ENCODE measurements around the gene RIPK4. TPM values are rescaled to one million over a fixed set of nuclear protein-coding genes. Genes with fewer than 3 reads are reported as not detected.

The RIPK4 gene
- total and polyA plus RNA-seq, 3 experiments from 2014 or later = 0.18 TPM; not detected in 2

DNA sequence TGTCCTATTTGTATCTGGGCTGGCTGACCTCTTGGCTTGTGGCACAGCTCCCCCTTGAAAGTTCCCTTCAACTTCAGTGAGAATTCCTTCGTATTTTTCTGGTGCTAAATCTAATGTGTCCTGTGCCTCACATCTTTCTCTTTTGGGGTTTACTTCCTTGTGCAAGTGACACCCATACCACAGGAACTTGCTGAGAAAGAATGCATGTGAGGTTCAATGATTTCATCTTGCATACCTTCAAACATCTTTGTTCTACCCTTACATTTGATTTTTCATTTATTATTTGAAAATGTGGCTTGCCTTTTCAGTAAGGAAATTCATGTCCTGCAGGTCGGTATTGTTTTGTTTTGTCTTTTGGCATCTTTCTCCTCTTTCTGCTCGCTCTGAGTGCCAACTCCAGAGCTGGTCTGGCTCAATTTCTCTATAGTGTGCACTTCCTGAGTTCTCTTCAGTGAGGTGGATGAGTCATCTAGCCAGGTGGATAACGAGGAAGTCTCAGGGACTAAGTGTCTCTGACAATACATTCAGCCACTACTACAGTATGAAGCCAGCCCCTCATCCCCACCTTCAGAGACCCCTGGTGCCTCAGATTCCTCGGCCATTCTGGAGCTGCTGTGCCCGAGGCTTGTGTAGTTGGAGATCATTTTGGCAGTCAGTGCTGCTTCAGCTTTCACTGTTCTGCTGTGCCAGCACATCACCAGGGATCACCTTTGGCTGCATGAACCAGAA is 59.5 kb downstream of the RIPK4 start:
- peak overlapping the region in 1 of 8 donors; percentile 12 for H3K27ac Mint-ChIP-seq
- CTCF ChIA-PET = no interaction called here

DNA sequence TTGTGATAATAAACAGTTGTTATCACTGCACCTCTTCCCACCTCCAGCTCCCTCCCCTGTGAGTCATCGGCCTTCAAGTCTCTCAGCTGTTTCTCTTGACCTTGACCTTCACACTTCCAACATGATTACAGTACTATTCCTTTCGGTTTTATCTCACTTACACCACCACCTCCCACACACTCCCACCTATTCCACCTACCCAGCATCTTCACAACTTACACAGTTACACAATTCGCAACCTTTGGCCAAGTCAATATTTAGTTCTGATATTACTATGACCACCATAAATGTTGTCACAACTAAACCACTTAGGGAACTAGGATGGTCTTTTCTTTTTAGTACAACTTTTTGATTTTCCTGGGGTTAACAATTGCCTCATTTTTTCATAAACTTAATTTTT is 60.2 kb downstream of the RIPK4 start:
- Histone ChIP-seq H3K4me3 (ENCODE audit: low read length) (no peak overlapping the region), H3K27me3 (ENCODE audit: insufficient read depth, low read length, poor library complexity, severe bottlenecking) (no peaks in the 10 kb centered on the region), H3K36me3 (ENCODE audit: insufficient read depth, low read length) (no peaks in the 10 kb centered on the region), H3K9me3 (ENCODE audit: low read length) (no peaks in the 10 kb centered on the region), H3K4me1 (ENCODE audit: insufficient read depth, low read length) (no peaks in the 10 kb centered on the region), H3K27ac (ENCODE audit: low read depth, low read length) (no peak overlapping the region)
- Mint-ChIP-seq H3K36me3 (no peaks in the 10 kb centered on the region), H3K27ac (no peak overlapping the region), H3K9me3 (peaks cover 0 to 5% (median 3%) of the 10 kb centered on the region in 5 donors), H3K4me3 (no peak overlapping the region), H3K4me1 (no peaks in the 10 kb centered on the region), H3K27me3 (peaks cover 23 to 66% of the 10 kb centered on the region in 2 donors)
- DNase-seq = no peak
- ChIA-PET POLR2A (no interaction called here), CTCF (no interaction called here)

More for the DNA sequence above, 59.5 kb downstream of the RIPK4 start:
- no peak overlapping the region for H3K27ac ChIP-seq (ENCODE audit: low read depth, low read length)
- Mint-ChIP-seq H3K27me3 (peaks cover 25 to 66% of the 10 kb centered on the region in 2 donors), H3K9me3 (peaks cover 0 to 5% (median 3%) of the 10 kb centered on the region in 5 donors), H3K4me3 (no peak overlapping the region), H3K36me3 (no peaks in the 10 kb centered on the region), H3K4me1 (no peaks in the 10 kb centered on the region)
- peaks cover 3% of the 10 kb centered on the region for H3K27me3 ChIP-seq (ENCODE audit: insufficient read depth, low read length, poor library complexity, severe bottlenecking)
- no peak for DNase-seq
- H3K9me3 ChIP-seq (ENCODE audit: low read length) = no peaks in the 10 kb centered on the region
- POLR2A ChIA-PET = no interaction called here
- no peak overlapping the region for H3K4me3 ChIP-seq (ENCODE audit: low read length)
- no peaks in the 10 kb centered on the region for H3K4me1 ChIP-seq (ENCODE audit: insufficient read depth, low read length)
- H3K36me3 ChIP-seq (ENCODE audit: insufficient read depth, low read length) = no peaks in the 10 kb centered on the region

DNA sequence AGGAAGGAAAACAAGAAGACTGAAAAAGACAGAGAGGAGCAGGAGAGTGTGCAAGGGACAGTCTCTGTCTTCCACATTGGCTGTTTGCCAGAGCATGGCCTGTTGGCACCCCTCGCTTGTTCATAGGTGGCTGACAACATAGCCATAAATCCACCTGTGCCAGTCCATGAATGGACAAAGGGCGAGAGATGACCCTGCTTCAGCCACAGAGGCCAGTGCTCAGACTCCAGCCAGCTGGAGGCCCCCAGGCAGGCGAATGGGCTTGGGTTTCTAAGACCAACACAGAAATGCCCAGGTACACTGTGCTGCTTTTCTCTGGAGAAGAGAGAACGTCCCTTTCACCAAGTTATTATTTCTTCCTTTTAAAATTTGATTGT is 60.6 kb downstream of the RIPK4 start:
- H3K9me3 Mint-ChIP-seq = peaks cover 0 to 5% (median 3%) of the 10 kb centered on the region in 5 donors
- ChIA-PET CTCF (no interaction called here), POLR2A (no interaction called here)
- no peaks in the 10 kb centered on the region for H3K4me1 ChIP-seq (ENCODE audit: insufficient read depth, low read length)
- H3K9me3 ChIP-seq (ENCODE audit: low read length) = no peaks in the 10 kb centered on the region
- H3K4me3 ChIP-seq (ENCODE audit: low read length) = no peak overlapping the region
- no peak for DNase-seq
- no peaks in the 10 kb centered on the region for H3K27me3 ChIP-seq (ENCODE audit: insufficient read depth, low read length, poor library complexity, severe bottlenecking)
- no peaks in the 10 kb centered on the region for H3K36me3 Mint-ChIP-seq
- no peak overlapping the region for H3K27ac ChIP-seq (ENCODE audit: low read depth, low read length)
- no peaks in the 10 kb centered on the region for H3K36me3 ChIP-seq (ENCODE audit: insufficient read depth, low read length)
- H3K4me3 Mint-ChIP-seq = no peak overlapping the region
- H3K27ac Mint-ChIP-seq = no peak overlapping the region
- H3K27me3 Mint-ChIP-seq = peaks cover 23 to 62% of the 10 kb centered on the region in 2 donors
- no peaks in the 10 kb centered on the region for H3K4me1 Mint-ChIP-seq

GRCh38 chr21:41705546-41706262 is 61.1 kb downstream of the RIPK4 start:
- peaks cover 0 to 5% (median 3%) of the 10 kb centered on the region in 5 donors for H3K9me3 Mint-ChIP-seq
- peaks cover 20 to 63% of the 10 kb centered on the region in 2 donors for H3K27me3 Mint-ChIP-seq
- no peaks in the 10 kb centered on the region for H3K36me3 Mint-ChIP-seq
- POLR2A ChIA-PET = no interaction called here
- no peaks in the 10 kb centered on the region for H3K27me3 ChIP-seq (ENCODE audit: insufficient read depth, low read length, poor library complexity, severe bottlenecking)
- no peaks in the 10 kb centered on the region for H3K4me1 ChIP-seq (ENCODE audit: insufficient read depth, low read length)
- no peaks in the 10 kb centered on the region for H3K4me1 Mint-ChIP-seq
- no peak for DNase-seq
- H3K9me3 ChIP-seq (ENCODE audit: low read length) = no peaks in the 10 kb centered on the region
- no peak overlapping the region for H3K4me3 ChIP-seq (ENCODE audit: low read length)
- CTCF ChIA-PET = no interaction called here
- no peak overlapping the region for H3K4me3 Mint-ChIP-seq
- H3K27ac Mint-ChIP-seq = no peak overlapping the region
- no peaks in the 10 kb centered on the region for H3K36me3 ChIP-seq (ENCODE audit: insufficient read depth, low read length)
- H3K27ac ChIP-seq (ENCODE audit: low read depth, low read length) = no peak overlapping the region

- H3K27ac ChIP-seq (ENCODE audit: low read depth, low read length) = no peak overlapping the region
- no peaks in the 10 kb centered on the region for H3K36me3 Mint-ChIP-seq
- ChIA-PET POLR2A (no interaction called here), CTCF (no interaction called here)
- no peaks in the 10 kb centered on the region for H3K9me3 ChIP-seq (ENCODE audit: low read length)
- H3K27ac Mint-ChIP-seq = no peak overlapping the region
- peaks cover 19 to 68% of the 10 kb centered on the region in 2 donors for H3K27me3 Mint-ChIP-seq
- peaks cover 0 to 5% (median 3%) of the 10 kb centered on the region in 5 donors for H3K9me3 Mint-ChIP-seq
- H3K27me3 ChIP-seq (ENCODE audit: insufficient read depth, low read length, poor library complexity, severe bottlenecking) = no peaks in the 10 kb centered on the region
- DNase-seq = no peak
- H3K36me3 ChIP-seq (ENCODE audit: insufficient read depth, low read length) = no peaks in the 10 kb centered on the region
- H3K4me1 ChIP-seq (ENCODE audit: insufficient read depth, low read length) = no peaks in the 10 kb centered on the region
- H3K4me3 ChIP-seq (ENCODE audit: low read length) = no peak overlapping the region
- H3K4me3 Mint-ChIP-seq = no peak overlapping the region
- no peaks in the 10 kb centered on the region for H3K4me1 Mint-ChIP-seq
Measured at GRCh38 chr21:41703857-41704501, 62.9 kb downstream of the RIPK4 start.

DNA sequence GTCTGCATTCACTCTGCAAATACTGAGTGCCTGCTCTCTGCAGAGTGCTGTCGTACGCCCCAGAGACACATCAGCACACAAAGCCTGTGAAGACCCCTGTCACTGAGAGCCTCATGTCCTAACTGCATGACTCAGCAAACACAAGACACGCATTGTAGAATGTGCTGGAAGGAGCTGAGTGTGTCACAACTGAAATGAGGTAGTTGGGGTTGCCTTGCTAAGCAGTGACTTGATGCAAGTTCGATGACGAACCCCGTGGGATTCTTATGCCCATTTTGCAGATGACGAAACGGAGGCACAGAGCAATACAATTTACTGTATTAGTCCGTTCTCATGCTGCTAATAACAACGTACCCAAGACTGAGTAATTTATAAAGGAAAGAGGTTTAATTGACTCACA is 65.1 kb downstream of the RIPK4 start:
- ChIA-PET CTCF (no interaction called here), POLR2A (no interaction called here)
- Histone ChIP-seq H3K4me3 (ENCODE audit: low read length) (no peak overlapping the region), H3K27me3 (ENCODE audit: insufficient read depth, low read length, poor library complexity, severe bottlenecking) (no peaks in the 10 kb centered on the region), H3K9me3 (ENCODE audit: low read length) (no peaks in the 10 kb centered on the region), H3K36me3 (ENCODE audit: insufficient read depth, low read length) (no peaks in the 10 kb centered on the region), H3K4me1 (ENCODE audit: insufficient read depth, low read length) (no peaks in the 10 kb centered on the region), H3K27ac (ENCODE audit: low read depth, low read length) (no peak overlapping the region)
- Mint-ChIP-seq H3K4me1 (no peaks in the 10 kb centered on the region), H3K36me3 (no peaks in the 10 kb centered on the region), H3K27ac (no peak overlapping the region), H3K27me3 (peaks cover 16 to 63% of the 10 kb centered on the region in 2 donors), H3K9me3 (peaks cover 0 to 3% (median 0%) of the 10 kb centered on the region in 5 donors), H3K4me3 (no peak overlapping the region)
- no peak for DNase-seq

DNA sequence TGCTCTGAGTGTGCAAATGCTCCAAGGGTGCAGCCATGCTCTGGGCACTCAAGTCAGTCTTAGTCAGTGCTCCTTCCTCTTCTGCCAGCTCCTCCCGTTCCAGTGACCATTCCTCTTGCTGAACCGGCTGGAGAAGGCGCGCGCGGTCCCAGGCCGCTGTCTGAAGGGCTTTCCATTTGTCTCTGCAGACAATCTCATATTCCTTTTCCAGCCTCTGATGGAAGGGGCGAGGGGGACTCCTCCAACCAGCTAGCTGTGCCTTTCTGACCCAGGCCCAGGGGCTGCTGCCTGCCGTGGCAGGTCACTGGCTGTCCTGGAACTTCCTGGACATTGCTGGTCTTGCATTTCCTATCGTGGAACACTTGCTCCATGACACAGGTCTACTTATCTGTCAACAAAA is 67.5 kb downstream of the RIPK4 start:
- CTCF ChIA-PET = no interaction called here
- no peaks in the 10 kb centered on the region for H3K27me3 ChIP-seq (ENCODE audit: insufficient read depth, low read length, poor library complexity, severe bottlenecking)
- POLR2A ChIA-PET = no interaction called here
- H3K4me1 ChIP-seq (ENCODE audit: insufficient read depth, low read length) = no peaks in the 10 kb centered on the region
- H3K9me3 ChIP-seq (ENCODE audit: low read length) = no peaks in the 10 kb centered on the region
- H3K36me3 ChIP-seq (ENCODE audit: insufficient read depth, low read length) = no peaks in the 10 kb centered on the region
- no peak for DNase-seq
- Mint-ChIP-seq H3K27me3 (peaks cover 9 to 46% of the 10 kb centered on the region in 2 donors), H3K36me3 (no peaks in the 10 kb centered on the region), H3K27ac (peak overlapping the region in 1 of 8 donors; percentile 47), H3K4me1 (no peaks in the 10 kb centered on the region), H3K4me3 (no peak overlapping the region), H3K9me3 (no peaks in the 10 kb centered on the region)
- H3K27ac ChIP-seq (ENCODE audit: low read depth, low read length) = no peak overlapping the region
- H3K4me3 ChIP-seq (ENCODE audit: low read length) = no peak overlapping the region

DNA sequence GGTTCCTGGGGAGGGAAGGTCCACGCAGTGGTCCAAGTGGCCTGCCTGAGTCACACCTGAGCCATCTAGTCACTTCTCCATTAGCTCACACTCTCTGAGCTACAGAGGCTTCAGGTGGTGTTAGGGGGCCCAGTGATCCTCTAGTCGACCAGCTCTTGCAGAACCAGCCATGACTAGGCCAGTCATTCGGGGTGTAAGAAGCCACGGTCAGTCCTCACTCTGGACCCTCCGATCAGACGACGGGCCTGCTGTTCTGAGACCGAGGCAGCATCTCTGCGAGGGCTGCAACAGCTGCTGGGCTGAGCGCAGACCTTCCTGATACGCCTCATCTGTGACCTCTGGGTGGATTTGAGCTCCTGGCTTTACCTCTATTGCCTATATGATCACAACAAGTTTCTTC is 68.8 kb downstream of the RIPK4 start:
- Mint-ChIP-seq H3K4me1 (no peaks in the 10 kb centered on the region), H3K36me3 (no peaks in the 10 kb centered on the region), H3K27ac (no peak overlapping the region), H3K27me3 (peaks cover 7 to 38% of the 10 kb centered on the region in 2 donors), H3K4me3 (peak overlapping the region in 1 of 7 donors; percentile 15), H3K9me3 (no peaks in the 10 kb centered on the region)
- ChIA-PET CTCF (no interaction called here), POLR2A (no interaction called here)
- Histone ChIP-seq H3K4me3 (ENCODE audit: low read length) (no peak overlapping the region), H3K36me3 (ENCODE audit: insufficient read depth, low read length) (no peaks in the 10 kb centered on the region), H3K27me3 (ENCODE audit: insufficient read depth, low read length, poor library complexity, severe bottlenecking) (no peaks in the 10 kb centered on the region), H3K4me1 (ENCODE audit: insufficient read depth, low read length) (no peaks in the 10 kb centered on the region), H3K9me3 (ENCODE audit: low read length) (no peaks in the 10 kb centered on the region), H3K27ac (ENCODE audit: low read depth, low read length) (no peak overlapping the region)
- DNase-seq = no peak

Measured in CD8-positive, alpha-beta memory T cell (primary cell).